Right renal pelvis (tissue), 4 donors: ENCODE data around the gene CDH15. TPM values are rescaled to one million over a fixed set of nuclear protein-coding genes. Genes with fewer than 3 reads are reported as not detected.
"Not testable (repeated sequence)": the region's sequence is repeated elsewhere in the genome, so short reads cannot be mapped to it uniquely, and the experiment has no call there.

ENCODE experiments used
- DNase-seq, 4 donors: peaks; one replicate each; pipeline ENCODE4 v3.0.0-alpha.2; 2013; ENCODE audit warnings: low read depth in 4 of 4, low spot score in 3 of 4, missing footprints in 1 of 4
- polyA plus RNA-seq, 4 donors: library from polyadenylated mRNA; unstranded; fragments of 120-200 nt; gene quantifications; one replicate each; pipeline ENCODE4 v1.2.1, GENCODE V29; 2013; ENCODE audit not compliant: insufficient read length in 4 of 4

The CDH15 gene
- polyA plus RNA-seq, 4 donors: 1.6 to 3.1 (median 1.8) TPM

DNA sequence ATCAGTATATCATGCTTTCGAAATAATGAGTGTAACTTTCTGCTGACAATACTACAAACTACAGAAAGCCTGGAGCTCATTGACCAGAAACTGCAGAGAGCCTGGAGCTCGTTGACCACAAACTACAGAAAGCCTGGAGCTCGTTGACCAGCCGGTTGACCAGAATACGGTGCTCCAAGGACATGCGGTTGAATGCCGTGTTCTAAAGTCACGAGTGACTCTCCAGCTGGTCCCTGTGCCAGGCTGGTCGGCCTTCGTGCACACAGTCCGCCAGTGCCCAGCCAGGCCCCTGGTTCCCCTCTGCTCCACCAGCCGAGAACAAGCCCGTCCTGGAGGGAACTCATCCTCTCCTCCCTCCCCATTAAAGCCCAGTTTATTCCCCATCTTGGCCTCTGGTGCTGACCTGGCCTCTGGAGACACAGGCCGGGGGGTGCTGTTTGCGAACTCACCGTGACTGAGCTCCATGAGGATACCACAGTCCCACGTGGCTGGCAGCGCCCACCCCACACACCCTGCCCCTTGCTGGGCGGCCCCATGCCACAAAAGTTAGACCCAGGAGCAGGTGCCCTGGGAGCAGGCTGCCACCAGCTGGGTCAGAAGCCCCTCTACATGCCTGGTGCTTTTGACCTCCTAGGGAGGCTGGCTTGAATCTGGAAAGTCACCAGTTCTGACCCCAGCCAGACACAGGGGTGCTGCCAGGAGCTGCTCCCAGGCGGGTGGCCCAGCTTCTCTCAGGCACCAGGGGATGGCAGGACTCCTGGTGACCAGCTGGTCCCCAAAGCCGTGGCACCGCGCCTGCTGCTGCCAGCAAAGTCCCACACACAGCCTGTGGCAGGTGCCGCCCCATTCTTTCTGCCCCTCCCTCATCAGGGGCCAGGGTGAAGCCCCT, 15.5 kb upstream of the CDH15 start:
- no peak for DNase-seq

DNA sequence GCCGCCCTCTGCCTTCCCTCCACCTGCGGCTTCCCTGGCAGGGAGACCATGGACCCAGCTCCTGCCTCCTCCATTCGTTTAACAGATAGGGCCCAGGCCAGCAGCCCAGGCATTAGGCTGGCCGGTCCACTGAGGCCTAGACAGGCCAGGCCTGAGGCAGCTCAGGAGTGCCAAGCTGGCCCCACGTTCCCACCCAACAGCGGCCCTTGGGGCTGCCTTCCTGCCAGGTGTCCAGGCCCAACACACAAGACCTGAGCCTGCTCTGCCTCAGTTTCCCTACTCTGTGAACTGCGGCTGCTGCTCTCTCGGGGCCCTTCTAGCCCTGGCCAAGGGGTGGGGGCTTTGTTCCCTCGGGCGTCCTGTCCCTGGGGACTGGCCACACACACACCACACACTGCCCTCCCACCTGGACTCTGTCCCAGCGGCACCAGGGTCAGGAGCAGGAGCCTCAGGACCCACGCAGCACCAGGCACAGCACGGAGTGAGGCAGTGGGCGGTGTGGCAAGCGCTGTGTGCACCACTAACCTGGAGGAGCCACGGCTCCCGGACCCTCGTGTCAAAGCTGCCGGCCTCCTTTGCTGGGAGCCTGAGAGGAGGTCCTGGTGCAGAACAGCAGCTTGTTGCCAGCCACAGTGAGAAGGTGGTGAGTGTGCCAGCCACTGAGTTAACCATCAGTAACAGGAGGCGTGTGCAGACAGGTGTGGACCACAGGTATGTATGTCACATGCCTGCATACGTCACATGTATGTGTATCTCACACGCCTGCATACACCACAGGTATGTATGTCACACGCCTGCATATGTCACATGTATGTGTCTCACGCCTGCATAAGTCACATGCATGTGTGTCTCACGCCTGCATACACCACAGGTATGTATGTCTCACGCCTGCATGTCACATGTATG, 14.6 kb upstream of the CDH15 start:
- DNase-seq: no peak

DNA sequence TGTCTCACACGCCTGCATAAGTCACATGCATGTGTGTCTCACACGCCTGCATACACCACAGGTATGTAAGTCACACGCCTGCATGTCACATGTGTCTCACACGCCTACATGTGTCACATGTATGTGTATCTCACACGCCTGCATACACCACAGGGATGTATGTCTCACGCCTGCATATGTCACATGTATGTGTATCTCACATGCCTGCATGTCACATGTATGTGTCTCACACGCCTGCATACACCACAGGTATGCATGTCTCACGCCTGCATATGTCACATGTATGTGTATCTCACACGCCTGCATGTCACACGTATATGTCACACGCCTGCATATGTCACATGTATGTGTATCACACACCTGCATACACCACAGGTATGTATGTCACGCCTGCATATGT, 13.8 kb upstream of the CDH15 start:
- no peak for DNase-seq

DNA sequence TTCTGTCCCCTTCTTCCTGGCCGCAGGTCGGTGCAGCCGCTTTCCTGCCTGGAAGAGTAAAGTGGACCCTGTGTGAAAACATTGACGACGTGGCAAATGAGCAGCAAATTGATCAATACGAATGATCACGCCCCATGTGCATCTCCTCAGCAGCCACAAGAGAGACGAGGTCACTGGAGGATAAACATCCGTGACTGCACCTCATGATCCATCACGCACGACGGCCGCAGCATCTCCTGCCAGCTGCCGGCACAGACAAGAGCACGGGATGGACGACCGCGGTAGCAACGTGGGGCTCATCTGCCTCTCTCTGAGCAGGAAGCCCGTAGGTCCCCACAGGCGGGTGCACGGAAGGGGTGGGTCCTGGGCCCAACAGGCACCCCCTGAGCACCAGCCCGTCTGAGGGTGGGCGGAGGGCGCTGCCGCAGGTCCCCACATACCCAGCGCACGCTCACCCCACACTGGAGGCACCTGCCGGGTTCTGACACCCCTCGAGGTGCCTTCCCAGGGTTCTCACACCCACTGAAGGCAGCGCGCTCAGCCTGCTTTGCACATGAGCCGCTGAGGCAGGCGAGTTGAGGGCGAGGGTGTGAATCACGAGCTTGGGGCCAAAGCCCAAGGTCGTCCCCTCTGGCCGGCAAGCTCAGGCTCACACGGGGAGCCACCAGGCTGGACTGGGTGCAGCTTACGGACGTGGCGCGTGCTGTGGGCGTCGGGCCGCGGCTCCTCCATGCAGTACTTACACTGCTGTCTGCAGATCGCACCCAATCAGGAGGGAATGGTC, 12.3 kb upstream of the CDH15 start:
- DNase-seq: no peak

DNA sequence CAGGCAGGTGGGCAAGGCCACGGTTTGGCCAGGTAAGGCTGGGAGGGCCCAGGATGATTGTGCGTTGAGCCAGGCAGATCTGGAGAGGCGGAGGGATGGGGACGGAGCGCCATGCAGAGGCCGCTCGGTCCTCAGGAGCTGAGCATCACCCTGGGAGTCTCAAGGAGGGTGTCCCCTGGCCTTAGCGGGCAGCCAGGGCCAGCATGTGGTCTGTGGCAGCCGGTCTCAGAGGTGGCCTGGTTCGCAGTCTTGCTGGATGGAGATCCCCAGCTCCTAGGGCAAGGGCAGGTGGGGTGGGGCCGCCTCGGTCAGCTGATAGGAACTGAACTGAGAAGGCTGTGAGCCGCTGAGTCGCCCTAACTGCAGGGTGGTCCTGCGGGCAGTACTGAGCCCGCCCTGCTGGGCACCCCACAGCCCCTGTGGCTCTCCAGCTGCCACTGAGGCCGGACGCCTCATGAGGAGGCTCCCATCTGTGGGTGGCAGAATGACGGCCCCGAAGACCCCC, 11.6 kb upstream of the CDH15 start:
- no peak for DNase-seq

DNA sequence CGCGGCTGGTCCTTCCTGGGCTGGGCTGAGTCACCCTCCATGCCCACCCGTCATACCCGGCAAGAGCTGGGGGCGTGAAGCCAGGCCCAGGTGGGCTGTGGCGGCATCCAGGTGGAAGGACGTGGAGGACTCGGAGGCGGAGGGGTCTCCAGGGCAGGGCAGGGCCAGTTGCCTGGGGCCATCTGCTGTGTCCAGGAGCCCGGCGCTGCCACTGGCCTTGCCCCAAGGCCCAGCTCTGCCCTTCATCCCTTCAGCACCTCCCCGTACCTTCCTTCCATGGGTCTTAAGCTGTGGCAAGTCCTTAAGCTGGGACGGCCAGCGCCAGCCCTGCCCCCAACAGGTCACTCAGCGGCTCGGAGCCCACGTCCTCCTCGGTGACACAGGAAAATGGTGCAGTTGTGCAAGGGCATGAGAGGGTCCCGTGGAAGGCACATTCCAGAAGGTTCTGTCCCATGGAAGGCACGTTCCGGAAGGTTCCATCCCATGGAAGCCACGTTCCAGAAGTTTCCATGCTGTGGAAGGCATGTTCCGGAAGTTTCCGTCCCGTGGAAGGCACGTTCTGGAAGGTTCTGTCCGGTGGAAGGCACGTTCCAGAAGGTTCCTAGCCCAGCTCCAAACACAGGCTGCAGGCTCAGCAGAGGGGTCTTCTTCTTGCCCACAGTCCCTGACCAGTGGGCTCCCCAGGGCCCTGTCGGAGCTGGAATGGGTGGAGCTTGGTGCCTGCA, 10.4 kb upstream of the CDH15 start:
- DNase-seq: no peak

DNA sequence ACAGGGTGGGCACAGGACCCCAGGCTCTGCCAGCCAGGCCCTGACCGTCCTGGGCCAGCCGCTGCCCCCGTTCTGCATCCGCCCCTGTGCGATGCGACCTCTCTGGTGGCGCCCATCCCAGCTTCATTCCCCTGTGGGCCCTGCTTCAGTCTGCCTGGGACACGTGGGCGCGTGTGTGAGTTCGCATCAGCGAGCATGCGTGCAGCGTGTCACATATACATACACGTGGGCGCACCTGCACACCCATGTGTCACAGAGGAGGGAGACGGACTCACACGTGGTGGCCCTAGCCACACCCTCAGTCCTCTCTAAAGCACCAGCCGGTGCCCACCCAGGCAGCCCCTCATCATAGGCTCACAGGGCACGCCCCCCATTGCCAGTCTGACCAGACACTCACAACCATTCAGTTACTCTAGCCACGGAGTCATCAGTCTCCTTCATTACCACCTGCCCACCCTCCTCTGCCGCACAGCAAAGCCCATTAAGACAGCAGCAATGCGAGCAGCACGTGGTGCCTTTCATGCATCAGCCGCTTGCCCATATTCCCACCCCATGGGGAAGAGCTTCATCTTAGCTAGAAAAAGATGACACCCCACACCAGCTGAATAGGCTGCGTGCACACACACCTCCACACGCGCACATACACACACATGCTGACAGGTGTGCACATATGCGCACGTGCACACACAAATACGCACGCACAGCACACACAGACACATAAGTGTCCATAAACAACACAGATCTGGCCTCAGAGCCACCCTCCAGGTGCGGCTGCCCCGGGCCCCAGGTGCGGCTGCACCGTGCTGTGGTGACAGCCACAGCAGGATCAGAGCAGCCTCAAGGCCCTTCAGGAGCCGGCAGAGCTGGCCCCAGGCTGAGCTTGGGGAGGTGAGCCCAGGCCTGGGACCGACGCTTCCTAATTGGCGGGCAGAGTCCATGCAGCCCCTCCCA, 9.5 kb upstream of the CDH15 start:
- no peak for DNase-seq

DNA sequence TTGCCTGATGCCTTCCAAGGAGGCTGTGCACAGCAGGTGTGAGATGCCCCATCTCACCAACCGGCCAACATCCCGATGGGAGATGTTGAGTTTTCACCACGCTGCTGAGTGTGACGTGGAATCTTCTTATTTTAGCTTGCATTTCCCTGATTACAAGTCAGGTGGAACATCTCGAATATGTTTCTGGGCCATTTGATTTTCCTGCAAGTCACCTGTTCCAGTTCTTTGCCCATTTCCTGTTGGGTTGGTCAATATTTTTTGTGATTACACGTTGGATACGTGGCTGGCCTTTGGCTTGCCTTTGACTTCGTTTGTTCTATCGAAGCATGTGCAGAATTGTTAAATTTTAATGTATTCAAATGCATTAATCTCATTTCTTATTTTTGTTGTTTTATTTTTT, 8.3 kb upstream of the CDH15 start:
- DNase-seq: no peak

DNA sequence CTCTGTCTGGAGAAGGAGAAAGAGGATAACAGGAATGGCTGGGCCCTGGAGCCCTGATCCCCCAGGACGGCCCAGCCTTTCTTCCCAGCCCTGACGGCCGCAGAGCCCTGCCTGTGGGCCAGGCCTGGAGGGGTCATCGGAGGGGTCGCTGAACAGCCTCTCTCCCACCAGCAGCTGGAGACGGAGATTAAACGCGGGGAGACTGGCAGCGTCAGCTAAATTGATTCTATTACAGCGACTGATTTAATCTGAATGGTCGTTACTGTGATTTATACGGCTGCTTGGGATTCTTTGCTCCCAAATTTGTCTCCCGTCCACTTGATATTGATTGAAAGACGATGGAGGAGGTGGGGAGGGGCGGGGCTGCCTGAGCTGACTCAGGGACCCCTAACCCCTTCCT, 7.1 kb upstream of the CDH15 start:
- no peak for DNase-seq

DNA sequence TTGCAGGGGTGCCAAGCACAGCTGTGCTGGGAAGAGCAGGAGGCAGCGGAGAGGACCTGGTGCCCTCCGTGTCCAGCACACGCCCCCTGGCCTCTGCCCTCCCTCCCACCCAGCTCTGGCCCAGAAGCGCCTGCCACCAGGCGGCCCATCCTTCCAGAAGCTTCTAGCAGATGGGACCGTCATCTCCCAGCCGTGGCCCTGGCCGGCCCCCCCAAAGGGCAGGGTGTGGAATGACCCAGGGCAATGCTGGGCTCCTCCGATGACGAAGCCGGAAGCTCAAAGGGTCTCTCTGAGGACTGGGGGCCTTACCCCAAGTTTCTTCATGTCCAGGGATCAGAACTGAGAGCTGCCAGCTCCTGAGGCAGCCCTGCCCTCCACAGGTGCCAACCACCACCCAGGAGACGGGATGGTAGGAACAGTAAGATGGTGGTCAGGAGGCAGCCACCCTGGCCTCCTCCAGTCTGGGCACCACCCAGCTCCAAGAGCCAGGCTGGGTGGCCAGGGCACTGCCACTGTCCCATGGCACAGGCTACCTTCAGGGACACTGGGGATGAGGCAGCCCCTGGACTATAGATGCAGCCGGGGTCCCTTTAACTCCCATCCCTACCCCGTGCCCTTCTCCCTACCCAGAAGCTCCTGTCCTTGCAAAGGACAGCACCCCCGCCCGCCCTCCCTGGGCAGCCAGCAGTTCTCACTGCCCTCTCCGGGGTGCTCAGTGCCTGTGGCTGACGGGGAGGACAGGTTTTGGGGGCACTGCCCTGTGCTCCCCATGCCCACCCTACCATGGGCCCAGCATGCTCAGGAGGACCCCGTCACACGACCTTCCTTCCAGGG, 6.5 kb upstream of the CDH15 start:
- DNase-seq: no peak

DNA sequence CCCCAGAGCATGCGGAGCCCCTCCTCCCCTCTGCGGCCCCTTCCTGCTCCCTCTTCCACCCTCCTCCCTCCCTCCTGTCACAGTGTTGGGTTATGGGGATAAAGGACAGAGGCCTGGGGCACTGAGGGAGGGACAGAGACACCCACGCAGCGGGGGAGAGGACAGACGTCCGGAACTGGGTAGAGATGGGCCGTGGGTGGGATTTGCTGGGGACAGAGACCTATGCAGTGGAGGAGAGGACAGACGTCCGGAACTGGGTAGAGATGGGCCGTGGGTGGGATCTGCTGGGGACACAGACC, 5.9 kb upstream of the CDH15 start:
- not testable (repeated sequence) for DNase-seq

DNA sequence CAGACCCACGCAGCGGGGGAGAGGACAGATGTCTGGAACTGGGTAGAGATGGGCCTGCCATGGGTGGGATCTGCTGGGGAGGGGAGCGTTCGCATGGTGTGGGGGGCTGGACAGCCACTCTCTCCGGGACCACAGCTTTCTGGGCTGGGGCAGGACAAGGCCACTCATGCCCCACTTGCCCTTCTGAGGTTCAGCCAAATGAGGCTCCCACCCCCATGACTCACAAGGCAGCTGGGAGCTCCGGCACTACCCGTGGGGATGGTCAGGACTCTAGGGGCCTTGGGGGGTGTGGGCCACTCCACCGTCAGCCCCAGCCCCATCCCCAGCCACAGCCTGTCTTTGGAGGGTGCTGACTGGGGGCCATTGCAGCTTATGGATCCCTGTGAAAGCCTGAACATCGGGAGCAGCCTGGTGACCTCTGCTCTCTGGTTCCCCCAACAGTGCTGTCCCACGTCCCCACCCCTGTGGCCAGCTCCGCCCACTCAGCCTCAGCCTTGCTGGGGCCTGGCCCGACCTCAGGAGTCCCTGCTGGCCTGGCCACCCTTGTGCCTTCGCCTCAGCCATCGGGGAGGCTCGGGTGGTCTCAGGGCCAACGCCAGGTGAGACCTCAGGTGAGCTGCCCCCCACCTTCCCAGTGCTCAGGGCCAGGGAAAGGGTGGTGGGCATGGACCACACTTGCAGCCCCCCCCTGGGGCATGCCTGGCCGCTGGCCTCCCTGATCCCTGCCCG, 4.7 kb upstream of the CDH15 start:
- DNase-seq: no peak

DNA sequence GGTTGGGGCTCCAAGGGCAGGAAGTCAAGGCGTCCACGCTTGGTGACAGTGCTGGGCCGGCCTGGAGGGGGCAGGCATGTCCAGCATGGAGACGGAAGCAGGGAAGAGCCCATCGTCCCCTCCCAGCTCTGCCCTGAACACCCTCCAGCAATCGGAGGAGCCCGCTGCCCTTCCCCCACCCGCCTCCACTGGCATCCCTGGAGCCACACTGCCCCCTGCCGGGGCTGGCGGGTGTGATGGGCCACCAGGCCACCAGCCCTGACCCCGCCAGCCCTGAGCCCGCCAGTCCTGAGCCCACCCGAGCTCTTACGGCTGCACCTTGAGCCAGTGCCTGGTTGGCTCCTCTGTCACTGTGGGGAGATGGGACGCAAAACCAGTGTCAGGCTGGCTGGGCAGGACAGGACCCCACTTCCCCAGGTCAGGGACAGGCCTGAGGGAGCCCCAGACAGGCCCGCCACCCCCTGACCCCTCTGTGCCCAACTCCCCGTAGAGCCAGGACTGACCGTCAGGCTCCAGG, 4.1 kb upstream of the CDH15 start:
- DNase-seq: peak; percentile 59 to 70 (median 68)

DNA sequence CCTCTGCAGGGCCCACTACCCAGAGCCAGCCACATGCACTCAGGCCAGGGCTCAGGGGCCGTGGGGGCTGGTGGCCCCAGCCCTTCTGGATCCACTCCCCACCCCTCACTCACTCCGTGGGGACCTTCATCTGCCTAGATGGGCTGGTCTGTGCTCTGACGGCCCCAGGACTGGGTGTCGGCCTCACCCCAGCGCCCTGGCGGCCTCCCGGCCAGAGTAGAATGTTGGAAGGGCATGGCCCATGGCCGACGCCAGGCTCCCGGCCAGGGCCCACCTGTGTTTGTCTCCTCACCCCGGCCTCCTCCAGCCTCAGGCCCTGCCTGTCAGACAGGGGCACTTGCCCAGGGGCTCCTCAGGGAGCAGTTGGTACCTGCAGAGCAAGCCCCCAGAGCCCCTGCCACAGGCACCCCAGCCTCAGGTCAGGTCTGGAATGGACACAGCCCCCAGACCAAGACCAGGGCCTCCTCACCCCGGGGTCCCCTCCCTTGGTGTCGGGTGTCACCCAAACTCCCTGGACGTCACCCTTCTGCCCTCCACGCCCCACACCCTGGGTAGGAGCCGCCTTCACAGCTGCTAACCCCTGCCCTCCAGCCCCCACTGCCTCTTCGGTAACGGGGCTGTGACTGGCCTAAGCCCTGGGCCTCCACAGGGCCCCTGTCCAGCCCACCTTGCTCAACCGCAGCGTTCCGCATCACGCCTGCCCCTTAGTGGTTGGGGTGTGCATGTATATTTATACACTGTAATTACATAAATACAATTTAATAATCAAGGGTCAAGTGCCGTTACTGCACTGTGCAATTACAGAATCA, 3.0 kb upstream of the CDH15 start:
- DNase-seq: no peak

DNA sequence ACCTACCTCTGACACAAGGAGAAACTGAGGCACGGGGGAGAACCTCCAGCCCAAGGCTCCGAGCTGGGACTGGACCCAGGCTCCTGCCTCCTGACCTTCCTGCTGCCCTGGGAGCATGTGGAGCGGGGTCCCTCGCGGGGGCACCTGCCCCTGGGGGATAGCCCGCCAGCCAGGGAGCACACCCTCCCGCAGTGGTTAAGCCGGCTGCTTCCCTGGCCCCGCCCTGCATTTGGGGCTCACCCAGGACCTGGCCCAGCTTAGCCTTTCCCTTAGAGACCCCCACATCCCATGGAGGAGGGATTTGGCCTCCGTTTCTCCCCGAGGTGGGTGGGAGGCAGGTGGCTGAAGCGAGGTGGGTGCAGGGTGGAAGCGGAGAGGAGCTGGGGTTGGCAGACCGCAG, 1.8 kb upstream of the CDH15 start:
- DNase-seq: no peak
